DND-41 (cell line): ENCODE data around the gene MED10.
A peak's percentile ranks its signal among the peaks of the same experiment; 100 is the strongest.
"Not testable (repeated sequence)": the region's sequence is repeated elsewhere in the genome, so short reads cannot be mapped to it uniquely, and the experiment has no call there.

Experiments used
- ATAC-seq: fragments of 200-7000 bp; cut with Tn5 transposase; 3 replicates; pipeline ENCODE4 v1.9.1; 2021; ENCODE audit warnings: low read depth; ENCODE audit not compliant: insufficient read depth
- DNase-seq: peaks from one replicate; pipeline ENCODE4 v3.0.0-alpha.2; 2020
- H2AFZ ChIP-seq: 2 replicates; pipeline ENCODE4 v1.6.0; 2012; ENCODE audit warnings: low read depth, low read length
- H3K27ac ChIP-seq: 2 replicates; pipeline ENCODE4 v1.5.1; 2012; ENCODE audit warnings: low read length, inconsistent platforms
- H3K27me3 ChIP-seq: fragments of 200-600 bp; sonication (generic); 2 replicates; pipeline ENCODE4 v1.6.0; 2012; ENCODE audit warnings: low read length, mild to moderate bottlenecking, inconsistent platforms; ENCODE audit not compliant: insufficient read depth, poor library complexity
- H3K36me3 ChIP-seq: 2 replicates; pipeline ENCODE4 v1.5.1; 2012; ENCODE audit warnings: low read length, inconsistent platforms; ENCODE audit not compliant: insufficient read depth
- H3K4me1 ChIP-seq: 2 replicates; pipeline ENCODE4 v1.5.1; 2012; ENCODE audit warnings: mild to moderate bottlenecking, low read length; ENCODE audit not compliant: insufficient read depth
- H3K4me2 ChIP-seq: 2 replicates; pipeline ENCODE4 v1.6.0; 2012; ENCODE audit warnings: mild to moderate bottlenecking, moderate library complexity, low read length, inconsistent platforms; ENCODE audit not compliant: insufficient read depth
- H3K4me3 ChIP-seq, 2 experiments: fragments of 200-600 bp in 1 of 2; shearing (Covaris generic) in 1 of 2; 2 replicates each; pipeline ENCODE4 v1.5.1; 2012 to 2016; ENCODE audit warnings: inconsistent platforms in 2 of 2, low read length in 2 of 2, mild to moderate bottlenecking in 2 of 2, low read depth in 1 of 2, moderate library complexity in 1 of 2
- H3K79me2 ChIP-seq: 2 replicates; pipeline ENCODE4 v1.6.0; 2012; ENCODE audit warnings: low read length, inconsistent platforms; ENCODE audit not compliant: insufficient read depth
- H3K9ac ChIP-seq: 2 replicates; pipeline ENCODE4 v1.6.0; 2012; ENCODE audit warnings: low read depth, mild to moderate bottlenecking, inconsistent platforms, low read length, moderate library complexity
- H3K9me3 ChIP-seq: 2 replicates; pipeline ENCODE4 v1.5.1; 2012; ENCODE audit warnings: low read length, moderate library complexity, mild to moderate bottlenecking, inconsistent platforms; ENCODE audit not compliant: insufficient read depth, severe bottlenecking
- H4K20me1 ChIP-seq: 2 replicates; pipeline ENCODE4 v1.6.0; 2012; ENCODE audit warnings: low read length; ENCODE audit not compliant: insufficient read depth
- EZH2 ChIP-seq: IDR thresholded peaks from 3 replicates; pipeline ENCODE4 v1.6.1; 2012; ENCODE audit warnings: borderline replicate concordance, low read depth, mild to moderate bottlenecking, moderate library complexity, low read length, inconsistent platforms; ENCODE audit not compliant: severe bottlenecking
- TF ChIP-seq, protein P1 (sequence below): IDR thresholded peaks from 2 replicates; pipeline ENCODE4 v1.5.1; 2012; ENCODE audit warnings: borderline replicate concordance, low read length, moderate library complexity, mild to moderate bottlenecking; ENCODE audit not compliant: poor library complexity, severe bottlenecking; ENCODE audit errors: extremely low read depth

Gene MED10

DNA sequence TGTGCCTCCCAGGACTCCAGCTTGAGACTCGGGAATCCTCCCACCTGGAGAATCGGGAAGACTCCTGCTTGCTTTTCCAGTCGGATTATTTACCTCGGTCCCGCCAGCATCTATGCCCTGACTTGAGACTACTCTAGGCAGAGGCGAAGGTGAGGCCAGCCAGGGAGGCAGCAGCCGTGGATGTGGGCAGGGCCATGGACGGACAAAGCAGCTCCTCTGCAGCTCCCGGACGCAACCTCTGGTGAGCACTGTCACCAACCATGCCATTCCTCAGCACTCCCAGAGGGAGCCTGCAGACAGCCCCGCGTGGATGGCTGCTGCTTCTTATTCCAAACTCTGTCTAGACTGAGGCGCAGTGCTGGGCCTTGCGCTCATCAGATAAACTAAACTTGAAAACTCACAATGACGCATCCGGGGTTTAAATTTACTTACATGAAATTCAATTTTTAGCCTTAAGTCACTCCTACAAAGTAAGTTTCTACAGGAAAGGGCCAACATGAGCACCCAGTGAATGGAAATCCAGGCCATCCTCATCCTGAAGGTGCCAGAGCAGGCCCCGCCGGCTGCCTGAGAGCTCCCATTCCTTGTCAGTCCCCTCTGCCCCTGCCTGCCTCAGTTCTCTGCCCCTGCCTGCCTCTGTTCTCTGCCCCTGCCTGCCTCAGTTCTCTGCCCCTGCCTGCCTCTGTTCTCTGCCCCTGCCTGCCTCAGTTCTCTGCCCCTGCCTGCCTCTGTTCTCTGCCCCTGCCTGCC, 17.8 kb downstream of the MED10 start:
- Histone ChIP-seq H3K4me2 (peak overlapping the region; percentile 24; the same call in 1 of the 2 replicates), H2AFZ (peak overlapping the region; percentile 63), H3K4me3 (peak overlapping the region in 1 of 2 experiments; percentile 13; a peak in 1 of 4 replicates), H3K9ac (peak overlapping the region; percentile 21), H3K27ac (peak overlapping the region; percentile 43), H3K9me3 (no peaks in the 10 kb centered on the region), H4K20me1 (no peaks in the 10 kb centered on the region), H3K27me3 (no peaks in the 10 kb centered on the region), H3K4me1 (peaks cover 14% of the 10 kb centered on the region), H3K79me2 (no peaks in the 10 kb centered on the region), H3K36me3 (peaks cover 2% of the 10 kb centered on the region; the same call in 1 of the 2 replicates)
- TF ChIP-seq, protein P1, sequence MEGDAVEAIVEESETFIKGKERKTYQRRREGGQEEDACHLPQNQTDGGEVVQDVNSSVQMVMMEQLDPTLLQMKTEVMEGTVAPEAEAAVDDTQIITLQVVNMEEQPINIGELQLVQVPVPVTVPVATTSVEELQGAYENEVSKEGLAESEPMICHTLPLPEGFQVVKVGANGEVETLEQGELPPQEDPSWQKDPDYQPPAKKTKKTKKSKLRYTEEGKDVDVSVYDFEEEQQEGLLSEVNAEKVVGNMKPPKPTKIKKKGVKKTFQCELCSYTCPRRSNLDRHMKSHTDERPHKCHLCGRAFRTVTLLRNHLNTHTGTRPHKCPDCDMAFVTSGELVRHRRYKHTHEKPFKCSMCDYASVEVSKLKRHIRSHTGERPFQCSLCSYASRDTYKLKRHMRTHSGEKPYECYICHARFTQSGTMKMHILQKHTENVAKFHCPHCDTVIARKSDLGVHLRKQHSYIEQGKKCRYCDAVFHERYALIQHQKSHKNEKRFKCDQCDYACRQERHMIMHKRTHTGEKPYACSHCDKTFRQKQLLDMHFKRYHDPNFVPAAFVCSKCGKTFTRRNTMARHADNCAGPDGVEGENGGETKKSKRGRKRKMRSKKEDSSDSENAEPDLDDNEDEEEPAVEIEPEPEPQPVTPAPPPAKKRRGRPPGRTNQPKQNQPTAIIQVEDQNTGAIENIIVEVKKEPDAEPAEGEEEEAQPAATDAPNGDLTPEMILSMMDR: no peak
- TF ChIP-seq EZH2: no peak
- DNase-seq (no peak), ATAC-seq (peak; percentile 7; the same call in 1 of the 3 replicates)

DNA sequence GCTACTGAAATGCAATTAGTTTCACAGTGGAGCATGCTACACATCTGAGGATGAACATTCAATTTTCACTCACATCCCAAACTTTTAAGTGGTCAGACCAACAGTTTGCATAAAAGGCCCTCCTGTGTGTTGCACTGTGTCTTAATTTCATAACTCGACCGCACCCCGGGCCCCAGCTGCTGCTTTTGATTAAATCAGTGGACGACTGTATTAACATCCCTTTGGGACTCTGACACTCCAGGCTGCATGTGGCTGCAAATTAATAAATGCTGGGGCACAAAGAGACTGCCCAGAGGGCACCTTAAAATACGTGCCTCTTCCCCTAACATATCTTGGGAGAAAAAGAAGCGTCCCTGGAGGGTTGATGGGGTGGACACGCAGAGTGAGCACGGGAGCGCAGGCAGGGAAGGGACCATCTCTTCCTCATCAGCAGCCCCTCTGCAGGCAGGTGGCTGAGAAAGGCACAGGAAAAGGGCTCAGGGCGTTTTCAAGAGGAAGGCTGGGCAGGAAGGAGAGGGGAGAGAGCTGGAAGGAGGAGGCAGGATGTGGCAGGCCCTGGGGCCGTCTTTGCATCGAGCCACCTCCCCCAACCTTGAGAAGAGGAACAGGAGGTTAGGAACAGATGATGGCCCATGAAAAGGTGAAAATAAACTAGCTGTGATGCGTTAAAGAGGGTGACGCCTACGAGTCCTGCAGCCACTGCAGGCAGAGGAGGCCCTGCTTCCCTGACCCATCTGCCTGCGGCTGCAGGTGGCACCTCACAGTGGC, 18.6 kb downstream of the MED10 start:
- no peak for TF ChIP-seq EZH2
- TF ChIP-seq, protein P1: no peak
- no peaks in the 10 kb centered on the region for H3K9me3 ChIP-seq
- peak overlapping the region; percentile 63 for H2AFZ ChIP-seq
- H3K79me2 ChIP-seq: no peaks in the 10 kb centered on the region
- H3K36me3 ChIP-seq: peaks cover 2% of the 10 kb centered on the region; the same call in 1 of the 2 replicates
- H3K27me3 ChIP-seq: no peaks in the 10 kb centered on the region
- DNase-seq (peak; percentile 74), ATAC-seq (peak; percentile 99)
- H3K27ac ChIP-seq: peak overlapping the region; percentile 44
- peak overlapping the region; percentile 24; the same call in 1 of the 2 replicates for H3K4me2 ChIP-seq
- peak overlapping the region in 1 of 2 experiments; percentile 13; a peak in 1 of 4 replicates for H3K4me3 ChIP-seq
- H3K4me1 ChIP-seq: peaks cover 14% of the 10 kb centered on the region
- no peaks in the 10 kb centered on the region for H4K20me1 ChIP-seq
- peak overlapping the region; percentile 21 for H3K9ac ChIP-seq

DNA sequence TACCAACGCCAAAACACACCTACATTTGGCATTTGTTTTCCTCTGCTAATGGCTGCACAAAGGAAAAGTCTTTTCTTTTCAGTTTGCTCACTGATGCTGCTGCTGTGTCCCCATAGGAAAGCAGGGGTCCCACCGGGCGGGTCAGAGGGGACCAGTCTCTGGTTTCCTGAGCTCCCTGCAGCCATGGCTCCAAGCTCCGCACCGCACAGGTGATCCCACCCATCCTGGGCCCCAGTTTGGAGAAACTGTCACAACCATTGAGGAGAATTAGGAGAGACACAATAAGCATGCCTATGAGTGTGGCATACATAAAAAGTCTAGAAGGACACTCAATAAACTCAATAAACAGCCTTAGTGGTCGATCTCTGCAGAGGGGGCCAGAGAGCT, 19.9 kb downstream of the MED10 start:
- Histone ChIP-seq H2AFZ (no peak overlapping the region), H3K4me2 (no peak overlapping the region), H3K27me3 (no peaks in the 10 kb centered on the region), H3K4me3 (no peak overlapping the region), H3K4me1 (peaks cover 14% of the 10 kb centered on the region), H4K20me1 (no peaks in the 10 kb centered on the region), H3K9me3 (no peaks in the 10 kb centered on the region), H3K79me2 (no peaks in the 10 kb centered on the region), H3K27ac (no peak overlapping the region), H3K9ac (no peak overlapping the region), H3K36me3 (peaks cover 2% of the 10 kb centered on the region; the same call in 1 of the 2 replicates)
- ATAC-seq (no peak), DNase-seq (no peak)
- TF ChIP-seq, protein P1: no peak
- TF ChIP-seq EZH2: no peak

DNA sequence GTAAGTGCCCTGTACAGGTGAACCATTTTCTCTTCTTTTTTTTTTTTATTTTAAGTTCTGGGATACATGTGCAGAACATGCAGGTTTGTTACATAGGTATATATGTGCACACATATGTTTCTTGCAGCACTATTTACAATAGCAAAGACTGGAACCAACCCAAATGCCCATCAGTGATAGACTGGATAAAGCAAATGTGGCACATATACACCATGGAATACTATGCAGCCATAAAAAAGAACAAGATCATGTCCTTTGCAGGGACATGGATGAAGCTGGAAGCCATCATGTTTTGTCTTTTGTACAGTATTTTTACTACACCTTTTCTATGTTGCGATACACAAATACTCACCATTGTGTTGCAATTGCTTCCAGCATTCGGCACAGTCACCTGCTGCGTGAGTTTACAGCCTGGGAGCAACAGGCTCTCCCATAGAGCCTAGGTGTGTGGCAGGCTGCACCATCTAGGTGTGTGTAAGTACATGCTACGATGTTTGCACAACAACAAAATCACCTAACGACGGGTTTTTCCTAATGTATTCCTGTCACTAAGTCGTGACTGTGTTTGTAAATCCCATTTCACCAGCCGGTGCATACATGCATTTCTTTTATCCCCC, 20.4 kb downstream of the MED10 start:
- not testable (repeated sequence) for H3K27ac ChIP-seq, H3K27me3 ChIP-seq

More for the DNA sequence above, 20.4 kb downstream of the MED10 start:
- H4K20me1 ChIP-seq, H2AFZ ChIP-seq, H3K9me3 ChIP-seq, H3K9ac ChIP-seq, DNase-seq, H3K4me2 ChIP-seq, H3K36me3 ChIP-seq, ATAC-seq, H3K79me2 ChIP-seq, H3K4me3 ChIP-seq: not testable (repeated sequence)
- peaks cover 14% of the 10 kb centered on the region for H3K4me1 ChIP-seq
